ENCODE measurements around the gene ACTL10. TPM values are rescaled to one million over a fixed set of nuclear protein-coding genes. Genes with fewer than 3 reads are reported as not detected.

The ACTL10 gene
- total and polyA plus RNA-seq, 2 of the 13 experiments (the other 11 are each of a cell fraction or from before 2014, with no cell fraction given), result not detected

DNA sequence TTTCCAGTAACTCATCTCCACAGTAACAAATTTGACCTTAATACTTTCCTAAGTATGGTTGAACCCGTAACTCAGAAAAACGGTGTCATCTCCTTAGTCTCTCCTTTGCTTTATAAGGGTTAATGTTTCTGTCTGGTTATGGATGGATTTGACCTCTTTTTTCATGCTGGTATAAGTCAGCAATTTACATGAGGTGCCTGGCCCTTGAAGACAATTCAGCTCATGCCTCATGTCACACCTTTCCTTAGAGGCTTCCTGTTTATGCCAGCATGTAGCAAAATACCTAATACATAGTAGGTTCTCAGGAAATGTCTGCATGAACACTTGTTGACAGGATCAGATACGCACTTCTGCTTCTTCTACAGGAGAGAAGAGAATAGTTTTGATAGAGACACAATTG is 42.3 kb upstream of the ACTL10 start:
- H3K36me3 ChIP-seq (replicated peaks in 1 of 2; ENCODE audit: control insufficient read depth in 1 of 2, insufficient read depth in 2 of 2, low read length in 2 of 2), result peaks cover 27 to 68% of the 10 kb centered on the region in 2 experiments
- no TSS peak for BruUV-seq (replicated peaks)
- TF ChIP-seq, protein P1, sequence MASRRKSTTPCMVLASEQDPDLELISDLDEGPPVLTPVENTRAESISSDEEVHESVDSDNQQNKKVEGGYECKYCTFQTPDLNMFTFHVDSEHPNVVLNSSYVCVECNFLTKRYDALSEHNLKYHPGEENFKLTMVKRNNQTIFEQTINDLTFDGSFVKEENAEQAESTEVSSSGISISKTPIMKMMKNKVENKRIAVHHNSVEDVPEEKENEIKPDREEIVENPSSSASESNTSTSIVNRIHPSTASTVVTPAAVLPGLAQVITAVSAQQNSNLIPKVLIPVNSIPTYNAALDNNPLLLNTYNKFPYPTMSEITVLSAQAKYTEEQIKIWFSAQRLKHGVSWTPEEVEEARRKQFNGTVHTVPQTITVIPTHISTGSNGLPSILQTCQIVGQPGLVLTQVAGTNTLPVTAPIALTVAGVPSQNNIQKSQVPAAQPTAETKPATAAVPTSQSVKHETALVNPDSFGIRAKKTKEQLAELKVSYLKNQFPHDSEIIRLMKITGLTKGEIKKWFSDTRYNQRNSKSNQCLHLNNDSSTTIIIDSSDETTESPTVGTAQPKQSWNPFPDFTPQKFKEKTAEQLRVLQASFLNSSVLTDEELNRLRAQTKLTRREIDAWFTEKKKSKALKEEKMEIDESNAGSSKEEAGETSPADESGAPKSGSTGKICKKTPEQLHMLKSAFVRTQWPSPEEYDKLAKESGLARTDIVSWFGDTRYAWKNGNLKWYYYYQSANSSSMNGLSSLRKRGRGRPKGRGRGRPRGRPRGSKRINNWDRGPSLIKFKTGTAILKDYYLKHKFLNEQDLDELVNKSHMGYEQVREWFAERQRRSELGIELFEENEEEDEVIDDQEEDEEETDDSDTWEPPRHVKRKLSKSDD (CRISPR knock-in tag; IDR thresholded peaks at IDR 0.05; ENCODE audit: low read depth), result no peak
- TF ChIP-seq ELF1 (CRISPR knock-in tag; IDR thresholded peaks at IDR 0.05), result no peak
- TF ChIP-seq NR2F6 (IDR thresholded peaks at IDR 0.05), result no peak
- TF ChIP-seq NR2F6 (CRISPR knock-in tag; IDR thresholded peaks at IDR 0.05), result no peak
- no peak for TF ChIP-seq DPF2 (CRISPR knock-in tag; IDR thresholded peaks at IDR 0.05; ENCODE audit: borderline replicate concordance, low read depth)
- no peak for TF ChIP-seq SYNCRIP (IDR thresholded peaks at IDR 0.05; ENCODE audit: insufficient read depth, low read depth, low read length)
- no peak for TF ChIP-seq CHD2 (IDR thresholded peaks at IDR 0.05; ENCODE audit: low read depth, low read length)
- no peak for TF ChIP-seq ETV5 (CRISPR knock-in tag; IDR thresholded peaks at IDR 0.05; ENCODE audit: borderline replicate concordance)
- no peak for TF ChIP-seq ZNF496 (CRISPR knock-in tag; IDR thresholded peaks at IDR 0.05; ENCODE audit: insufficient replicate concordance)
- no peak for TF ChIP-seq NR2C2 (CRISPR knock-in tag; IDR thresholded peaks at IDR 0.05; ENCODE audit: borderline replicate concordance)
- TF ChIP-seq REXO4 (CRISPR knock-in tag; IDR thresholded peaks at IDR 0.05; ENCODE audit: borderline replicate concordance), result no peak
- TF ChIP-seq TSC22D2 (CRISPR knock-in tag; IDR thresholded peaks at IDR 0.05; ENCODE audit: borderline replicate concordance), result no peak
- no peak for TF ChIP-seq ZNF550 (CRISPR knock-in tag; IDR thresholded peaks at IDR 0.05; ENCODE audit: borderline replicate concordance)
- TF ChIP-seq, protein P2, sequence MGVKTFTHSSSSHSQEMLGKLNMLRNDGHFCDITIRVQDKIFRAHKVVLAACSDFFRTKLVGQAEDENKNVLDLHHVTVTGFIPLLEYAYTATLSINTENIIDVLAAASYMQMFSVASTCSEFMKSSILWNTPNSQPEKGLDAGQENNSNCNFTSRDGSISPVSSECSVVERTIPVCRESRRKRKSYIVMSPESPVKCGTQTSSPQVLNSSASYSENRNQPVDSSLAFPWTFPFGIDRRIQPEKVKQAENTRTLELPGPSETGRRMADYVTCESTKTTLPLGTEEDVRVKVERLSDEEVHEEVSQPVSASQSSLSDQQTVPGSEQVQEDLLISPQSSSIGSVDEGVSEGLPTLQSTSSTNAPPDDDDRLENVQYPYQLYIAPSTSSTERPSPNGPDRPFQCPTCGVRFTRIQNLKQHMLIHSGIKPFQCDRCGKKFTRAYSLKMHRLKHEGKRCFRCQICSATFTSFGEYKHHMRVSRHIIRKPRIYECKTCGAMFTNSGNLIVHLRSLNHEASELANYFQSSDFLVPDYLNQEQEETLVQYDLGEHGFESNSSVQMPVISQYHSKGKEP (CRISPR knock-in tag; IDR thresholded peaks at IDR 0.05), result no peak
- TF ChIP-seq, protein P3, sequence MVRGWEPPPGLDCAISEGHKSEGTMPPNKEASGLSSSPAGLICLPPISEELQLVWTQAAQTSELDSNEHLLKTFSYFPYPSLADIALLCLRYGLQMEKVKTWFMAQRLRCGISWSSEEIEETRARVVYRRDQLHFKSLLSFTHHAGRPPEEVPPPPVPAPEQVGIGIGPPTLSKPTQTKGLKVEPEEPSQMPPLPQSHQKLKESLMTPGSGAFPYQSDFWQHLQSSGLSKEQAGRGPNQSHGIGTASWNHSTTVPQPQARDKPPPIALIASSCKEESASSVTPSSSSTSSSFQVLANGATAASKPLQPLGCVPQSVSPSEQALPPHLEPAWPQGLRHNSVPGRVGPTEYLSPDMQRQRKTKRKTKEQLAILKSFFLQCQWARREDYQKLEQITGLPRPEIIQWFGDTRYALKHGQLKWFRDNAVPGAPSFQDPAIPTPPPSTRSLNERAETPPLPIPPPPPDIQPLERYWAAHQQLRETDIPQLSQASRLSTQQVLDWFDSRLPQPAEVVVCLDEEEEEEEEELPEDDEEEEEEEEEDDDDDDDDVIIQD (CRISPR knock-in tag; IDR thresholded peaks at IDR 0.05; ENCODE audit: low read depth), result no peak
- TF ChIP-seq ZNF670 (CRISPR knock-in tag; IDR thresholded peaks at IDR 0.05; ENCODE audit: borderline replicate concordance), result no peak
- TF ChIP-seq ZNF207 (IDR thresholded peaks at IDR 0.05; ENCODE audit: borderline replicate concordance), result no peak
- TF ChIP-seq, protein P4, sequence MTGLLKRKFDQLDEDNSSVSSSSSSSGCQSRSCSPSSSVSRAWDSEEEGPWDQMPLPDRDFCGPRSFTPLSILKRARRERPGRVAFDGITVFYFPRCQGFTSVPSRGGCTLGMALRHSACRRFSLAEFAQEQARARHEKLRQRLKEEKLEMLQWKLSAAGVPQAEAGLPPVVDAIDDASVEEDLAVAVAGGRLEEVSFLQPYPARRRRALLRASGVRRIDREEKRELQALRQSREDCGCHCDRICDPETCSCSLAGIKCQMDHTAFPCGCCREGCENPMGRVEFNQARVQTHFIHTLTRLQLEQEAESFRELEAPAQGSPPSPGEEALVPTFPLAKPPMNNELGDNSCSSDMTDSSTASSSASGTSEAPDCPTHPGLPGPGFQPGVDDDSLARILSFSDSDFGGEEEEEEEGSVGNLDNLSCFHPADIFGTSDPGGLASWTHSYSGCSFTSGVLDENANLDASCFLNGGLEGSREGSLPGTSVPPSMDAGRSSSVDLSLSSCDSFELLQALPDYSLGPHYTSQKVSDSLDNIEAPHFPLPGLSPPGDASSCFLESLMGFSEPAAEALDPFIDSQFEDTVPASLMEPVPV (CRISPR knock-in tag; IDR thresholded peaks at IDR 0.05), result no peak
- no peak for TF ChIP-seq TBP (CRISPR knock-in tag; IDR thresholded peaks at IDR 0.05)
- no peaks in the 10 kb centered on the region for H3K79me2 ChIP-seq (ENCODE audit: insufficient read depth, low read length)
- no peak overlapping the region for H2AFZ ChIP-seq (ENCODE audit: low read length)
- ATAC-seq, result no peak
- FAIRE-seq, result no peak
- H3K4me1 ChIP-seq (ENCODE audit: insufficient read depth, low read length), result no peaks in the 10 kb centered on the region
- H3K4me2 ChIP-seq (ENCODE audit: low read depth, low read length), result no peak overlapping the region
- H3K27ac ChIP-seq (ENCODE audit: extremely low read length, insufficient read depth, low read length), result no peak overlapping the region
- ChIA-PET POLR2A (no interaction called here), CTCF (ENCODE audit: low intra/inter-chr PET ratio, low total read pairs) (no interaction called here)
- intact Hi-C loops (cut with micrococcal nuclease; ENCODE audit: unreplicated experiment), result no loop called here
- no peak for DNase-seq (ENCODE audit: low spot score)
- no peaks in the 10 kb centered on the region for H4K20me1 ChIP-seq (ENCODE audit: insufficient read depth, low read length)
- no peak overlapping the region for H3K4me3 ChIP-seq (replicated peaks in 1 of 3; ENCODE audit: insufficient read depth in 1 of 3, low read depth in 2 of 3, low read length in 3 of 3)
- no peaks in the 10 kb centered on the region for H3K9me3 ChIP-seq (ENCODE audit: low read length)
- in situ Hi-C loops (cut with HindIII; ENCODE audit: extremely low pct_ligation_motif_present, low pct_unique_long_range_greater_than_20kb), result no loop called here
- no peak overlapping the region for H3K9ac ChIP-seq (ENCODE audit: insufficient read depth, low read depth, low read length)
- no peaks in the 10 kb centered on the region for H3K27me3 ChIP-seq (ENCODE audit: control insufficient read depth in 1 of 2, insufficient read depth in 2 of 2, low read length in 2 of 2)
- 97% methylated on average over 3 of the region's 3 CpGs for WGBS (ENCODE audit: low lambda C conversion rate)
